OCI-LY7 (cell line): ENCODE data around the gene TP73.

Source experiments
- EZH2phosphoT487 ChIP-seq: fragments of 200-600 bp; sonication (generic); IDR thresholded peaks from 2 replicates; pipeline ENCODE4 v1.6.1; 2018; ENCODE audit warnings: low read depth, borderline replicate concordance, mild to moderate bottlenecking, mixed run types, antibody characterized with exemption, low read length, moderate library complexity, mixed read lengths
- TF ChIP-seq, protein P1 (sequence below): fragments of 200-600 bp; sonication (generic); conservative IDR thresholded peaks from 2 replicates; pipeline ENCODE4 v1.5.1; 2014; ENCODE audit warnings: mild to moderate bottlenecking, antibody characterized with exemption, low read length, moderate library complexity, mixed read lengths

DNA sequence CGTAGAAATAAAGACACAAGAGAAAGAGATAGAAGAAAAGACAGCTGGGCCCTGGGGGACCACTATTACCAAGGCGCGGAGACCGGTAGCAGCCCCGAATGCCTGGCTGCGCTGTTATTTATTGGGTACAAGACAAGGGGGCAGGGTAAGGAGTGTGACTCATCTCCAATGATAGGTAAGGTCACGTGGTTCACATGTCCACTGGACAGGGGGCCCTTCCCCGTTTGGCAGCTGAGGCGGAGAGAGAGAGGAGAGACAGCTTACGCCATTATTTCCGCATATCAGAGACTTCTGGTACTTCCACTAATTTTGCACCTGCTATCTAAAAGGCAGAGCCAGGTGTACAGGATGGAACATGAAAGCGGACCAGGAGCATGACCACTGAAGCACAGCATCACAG lies 31.6 kb upstream of the TP73 start:
- TF ChIP-seq, protein P1, sequence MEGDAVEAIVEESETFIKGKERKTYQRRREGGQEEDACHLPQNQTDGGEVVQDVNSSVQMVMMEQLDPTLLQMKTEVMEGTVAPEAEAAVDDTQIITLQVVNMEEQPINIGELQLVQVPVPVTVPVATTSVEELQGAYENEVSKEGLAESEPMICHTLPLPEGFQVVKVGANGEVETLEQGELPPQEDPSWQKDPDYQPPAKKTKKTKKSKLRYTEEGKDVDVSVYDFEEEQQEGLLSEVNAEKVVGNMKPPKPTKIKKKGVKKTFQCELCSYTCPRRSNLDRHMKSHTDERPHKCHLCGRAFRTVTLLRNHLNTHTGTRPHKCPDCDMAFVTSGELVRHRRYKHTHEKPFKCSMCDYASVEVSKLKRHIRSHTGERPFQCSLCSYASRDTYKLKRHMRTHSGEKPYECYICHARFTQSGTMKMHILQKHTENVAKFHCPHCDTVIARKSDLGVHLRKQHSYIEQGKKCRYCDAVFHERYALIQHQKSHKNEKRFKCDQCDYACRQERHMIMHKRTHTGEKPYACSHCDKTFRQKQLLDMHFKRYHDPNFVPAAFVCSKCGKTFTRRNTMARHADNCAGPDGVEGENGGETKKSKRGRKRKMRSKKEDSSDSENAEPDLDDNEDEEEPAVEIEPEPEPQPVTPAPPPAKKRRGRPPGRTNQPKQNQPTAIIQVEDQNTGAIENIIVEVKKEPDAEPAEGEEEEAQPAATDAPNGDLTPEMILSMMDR = no peak
- TF ChIP-seq EZH2phosphoT487 = no peak
